Measurements from ENCODE around the gene GLYR1.
A peak's percentile ranks its signal among the peaks of the same experiment; 100 is the strongest.

Gene GLYR1

GRCh38 chr16:4862639-4863038, 15.6 kb upstream of the GLYR1 start:
- peaks cover 48% of the 10 kb centered on the region for H3K36me3 ChIP-seq (ENCODE audit: control insufficient read depth, insufficient read depth, low read length, severe bottlenecking)
- H3K4me3 ChIP-seq (ENCODE audit: low read length) = no peak overlapping the region
- no peaks in the 10 kb centered on the region for H3K9me3 ChIP-seq (ENCODE audit: control insufficient read depth, low read length)
- no peaks in the 10 kb centered on the region for H3K27me3 ChIP-seq (replicated peaks; ENCODE audit: control insufficient read depth, insufficient read depth, low read length)
- peaks cover 29% of the 10 kb centered on the region for H3K4me1 ChIP-seq (ENCODE audit: control insufficient read depth, insufficient read depth, low read length)
- no peak for DNase-seq (ENCODE audit: low read depth)
- no peak overlapping the region for H3K9ac ChIP-seq (ENCODE audit: low read length)

GRCh38 chr16:4860727-4861342, 13.7 kb upstream of the GLYR1 start:
- H3K4me3 ChIP-seq (ENCODE audit: low read length) = no peak overlapping the region
- peaks cover 63% of the 10 kb centered on the region for H3K36me3 ChIP-seq (ENCODE audit: control insufficient read depth, insufficient read depth, low read length, severe bottlenecking)
- no peaks in the 10 kb centered on the region for H3K27me3 ChIP-seq (replicated peaks; ENCODE audit: control insufficient read depth, insufficient read depth, low read length)
- H3K9me3 ChIP-seq (ENCODE audit: control insufficient read depth, low read length) = no peaks in the 10 kb centered on the region
- DNase-seq (ENCODE audit: low read depth) = no peak
- H3K4me1 ChIP-seq (ENCODE audit: control insufficient read depth, insufficient read depth, low read length) = peaks cover 38% of the 10 kb centered on the region
- no peak overlapping the region for H3K9ac ChIP-seq (ENCODE audit: low read length)

GRCh38 chr16:4859900-4860255, 12.8 kb upstream of the GLYR1 start:
- Histone ChIP-seq H3K9me3 (ENCODE audit: control insufficient read depth, low read length) (no peaks in the 10 kb centered on the region), H3K36me3 (ENCODE audit: control insufficient read depth, insufficient read depth, low read length, severe bottlenecking) (peaks cover 64% of the 10 kb centered on the region), H3K9ac (ENCODE audit: low read length) (no peak overlapping the region), H3K27me3 (replicated peaks; ENCODE audit: control insufficient read depth, insufficient read depth, low read length) (no peaks in the 10 kb centered on the region), H3K4me1 (ENCODE audit: control insufficient read depth, insufficient read depth, low read length) (peaks cover 44% of the 10 kb centered on the region), H3K4me3 (ENCODE audit: low read length) (no peak overlapping the region)
- no peak for DNase-seq (ENCODE audit: low read depth)

GRCh38 chr16:4859190-4859899, 12.3 kb upstream of the GLYR1 start:
- no peak overlapping the region for H3K4me3 ChIP-seq (ENCODE audit: low read length)
- H3K36me3 ChIP-seq (ENCODE audit: control insufficient read depth, insufficient read depth, low read length, severe bottlenecking) = peaks cover 64% of the 10 kb centered on the region
- DNase-seq (ENCODE audit: low read depth) = no peak
- H3K4me1 ChIP-seq (ENCODE audit: control insufficient read depth, insufficient read depth, low read length) = peaks cover 42% of the 10 kb centered on the region
- H3K9me3 ChIP-seq (ENCODE audit: control insufficient read depth, low read length) = no peaks in the 10 kb centered on the region
- no peak overlapping the region for H3K9ac ChIP-seq (ENCODE audit: low read length)
- no peaks in the 10 kb centered on the region for H3K27me3 ChIP-seq (replicated peaks; ENCODE audit: control insufficient read depth, insufficient read depth, low read length)

- Histone ChIP-seq H3K27me3 (replicated peaks; ENCODE audit: control insufficient read depth, insufficient read depth, low read length) (no peaks in the 10 kb centered on the region), H3K36me3 (ENCODE audit: control insufficient read depth, insufficient read depth, low read length, severe bottlenecking) (peaks cover 61% of the 10 kb centered on the region)
These were observed 8.7 kb upstream of the GLYR1 start for GRCh38 chr16:4855804-4856203.

GRCh38 chr16:4855371-4855770, 8.3 kb upstream of the GLYR1 start:
- peaks cover 45% of the 10 kb centered on the region for H3K4me1 ChIP-seq (ENCODE audit: control insufficient read depth, insufficient read depth, low read length)
- H3K9ac ChIP-seq (ENCODE audit: low read length) = no peak overlapping the region
- no peaks in the 10 kb centered on the region for H3K9me3 ChIP-seq (ENCODE audit: control insufficient read depth, low read length)
- DNase-seq (ENCODE audit: low read depth) = no peak
- no peak overlapping the region for H3K4me3 ChIP-seq (ENCODE audit: low read length)
- H3K27me3 ChIP-seq (replicated peaks; ENCODE audit: control insufficient read depth, insufficient read depth, low read length) = no peaks in the 10 kb centered on the region
- peaks cover 57% of the 10 kb centered on the region for H3K36me3 ChIP-seq (ENCODE audit: control insufficient read depth, insufficient read depth, low read length, severe bottlenecking)

More at GRCh38 chr16:4855804-4856203, 8.7 kb upstream of the GLYR1 start:
- H3K4me1 ChIP-seq (ENCODE audit: control insufficient read depth, insufficient read depth, low read length) = peaks cover 41% of the 10 kb centered on the region
- H3K4me3 ChIP-seq (ENCODE audit: low read length) = no peak overlapping the region
- no peak for DNase-seq (ENCODE audit: low read depth)
- no peaks in the 10 kb centered on the region for H3K9me3 ChIP-seq (ENCODE audit: control insufficient read depth, low read length)
- peak overlapping the region; percentile 27 for H3K9ac ChIP-seq (ENCODE audit: low read length)

- Histone ChIP-seq H3K36me3 (ENCODE audit: control insufficient read depth, insufficient read depth, low read length, severe bottlenecking) (peaks cover 26% of the 10 kb centered on the region), H3K9ac (ENCODE audit: low read length) (peak overlapping the region; percentile 43), H3K27me3 (replicated peaks; ENCODE audit: control insufficient read depth, insufficient read depth, low read length) (no peaks in the 10 kb centered on the region), H3K9me3 (ENCODE audit: control insufficient read depth, low read length) (no peaks in the 10 kb centered on the region), H3K4me3 (ENCODE audit: low read length) (peak overlapping the region; percentile 26), H3K4me1 (ENCODE audit: control insufficient read depth, insufficient read depth, low read length) (peaks cover 59% of the 10 kb centered on the region)
- peak; percentile 35 for DNase-seq (ENCODE audit: low read depth)
These were observed 5.3 kb upstream of the GLYR1 start for GRCh38 chr16:4852221-4852872.

- Histone ChIP-seq H3K4me3 (ENCODE audit: low read length) (peak overlapping the region; percentile 88), H3K9ac (ENCODE audit: low read length) (peak overlapping the region; percentile 73), H3K36me3 (ENCODE audit: control insufficient read depth, insufficient read depth, low read length, severe bottlenecking) (peaks cover 14% of the 10 kb centered on the region), H3K9me3 (ENCODE audit: control insufficient read depth, low read length) (no peaks in the 10 kb centered on the region), H3K4me1 (ENCODE audit: control insufficient read depth, insufficient read depth, low read length) (peaks cover 56% of the 10 kb centered on the region), H3K27me3 (replicated peaks; ENCODE audit: control insufficient read depth, insufficient read depth, low read length) (no peaks in the 10 kb centered on the region)
- peak; percentile 14 for DNase-seq (ENCODE audit: low read depth)
These were observed 3.1 kb upstream of the GLYR1 start for GRCh38 chr16:4850211-4850610.

- peak overlapping the region; percentile 96 for H3K9ac ChIP-seq (ENCODE audit: low read length)
- DNase-seq (ENCODE audit: low read depth) = peak; percentile 75
- H3K4me3 ChIP-seq (ENCODE audit: low read length) = peak overlapping the region; percentile 88
- peaks cover 21% of the 10 kb centered on the region for H3K36me3 ChIP-seq (ENCODE audit: control insufficient read depth, insufficient read depth, low read length, severe bottlenecking)
- no peaks in the 10 kb centered on the region for H3K27me3 ChIP-seq (replicated peaks; ENCODE audit: control insufficient read depth, insufficient read depth, low read length)
- no peaks in the 10 kb centered on the region for H3K9me3 ChIP-seq (ENCODE audit: control insufficient read depth, low read length)
- H3K4me1 ChIP-seq (ENCODE audit: control insufficient read depth, insufficient read depth, low read length) = peaks cover 54% of the 10 kb centered on the region
These were observed 893 bp upstream of the GLYR1 start for GRCh38 chr16:4847774-4848587.

- Histone ChIP-seq H3K4me1 (ENCODE audit: control insufficient read depth, insufficient read depth, low read length) (peaks cover 39% of the 10 kb centered on the region), H3K36me3 (ENCODE audit: control insufficient read depth, insufficient read depth, low read length, severe bottlenecking) (peaks cover 34% of the 10 kb centered on the region), H3K27me3 (replicated peaks; ENCODE audit: control insufficient read depth, insufficient read depth, low read length) (no peaks in the 10 kb centered on the region), H3K9me3 (ENCODE audit: control insufficient read depth, low read length) (no peaks in the 10 kb centered on the region), H3K4me3 (ENCODE audit: low read length) (peak overlapping the region; percentile 88), H3K9ac (ENCODE audit: low read length) (peak overlapping the region; percentile 96)
- DNase-seq (ENCODE audit: low read depth) = peak; percentile 77
These were observed 586 bp downstream of the GLYR1 start for GRCh38 chr16:4846503-4846900.

GRCh38 chr16:4840984-4841383, 6.1 kb downstream of the GLYR1 start:
- Histone ChIP-seq H3K4me1 (ENCODE audit: control insufficient read depth, insufficient read depth, low read length) (peaks cover 8% of the 10 kb centered on the region), H3K9me3 (ENCODE audit: control insufficient read depth, low read length) (no peaks in the 10 kb centered on the region), H3K36me3 (ENCODE audit: control insufficient read depth, insufficient read depth, low read length, severe bottlenecking) (peaks cover 86% of the 10 kb centered on the region), H3K9ac (ENCODE audit: low read length) (no peak overlapping the region), H3K4me3 (ENCODE audit: low read length) (no peak overlapping the region), H3K27me3 (replicated peaks; ENCODE audit: control insufficient read depth, insufficient read depth, low read length) (no peaks in the 10 kb centered on the region)
- no peak for DNase-seq (ENCODE audit: low read depth)

All from adipocyte (in vitro differentiated cells).